Hepatocyte (in vitro differentiated cells): ENCODE measurements around the gene RACGAP1. TPM values are rescaled to one million over a fixed set of nuclear protein-coding genes. Genes with fewer than 3 reads are reported as not detected.

ENCODE experiments used
- DNase-seq: peaks from one replicate; pipeline ENCODE4 v3.0.0-alpha.2; 2016; ENCODE audit warnings: low spot score
- H2AFZ ChIP-seq: fragments of 200-600 bp; sonication (generic); 2 replicates; pipeline ENCODE4 v1.6.0; 2016; ENCODE audit warnings: antibody characterized with exemption, mild to moderate bottlenecking
- H3K27ac ChIP-seq: fragments of 200-600 bp; sonication (generic); 2 replicates; pipeline ENCODE4 v1.5.1; 2016; ENCODE audit warnings: mild to moderate bottlenecking
- H3K27me3 ChIP-seq: fragments of 200-600 bp; sonication (generic); 2 replicates; pipeline ENCODE4 v1.6.1; 2016
- H3K36me3 ChIP-seq: fragments of 200-600 bp; sonication (generic); replicated peaks from 2 replicates; pipeline ENCODE4 v1.5.1; 2016; ENCODE audit warnings: low read depth; ENCODE audit not compliant: insufficient read depth
- H3K4me1 ChIP-seq: fragments of 200-600 bp; sonication (generic); 2 replicates; pipeline ENCODE4 v1.5.1; 2016; ENCODE audit warnings: mild to moderate bottlenecking, moderate library complexity; ENCODE audit not compliant: insufficient read depth
- H3K4me2 ChIP-seq: fragments of 200-600 bp; sonication (generic); 2 replicates; pipeline ENCODE4 v1.6.0; 2016
- H3K4me3 ChIP-seq: fragments of 200-600 bp; sonication (generic); 2 replicates; pipeline ENCODE4 v1.5.1; 2016; ENCODE audit warnings: mild to moderate bottlenecking
- H3K79me2 ChIP-seq: fragments of 200-600 bp; sonication (generic); 2 replicates; pipeline ENCODE4 v1.6.0; 2017; ENCODE audit warnings: mild to moderate bottlenecking
- H3K9me2 ChIP-seq: fragments of 200-600 bp; sonication (generic); replicated peaks from 2 replicates; pipeline ENCODE4 v1.6.0; 2017; ENCODE audit warnings: mild to moderate bottlenecking; ENCODE audit not compliant: insufficient read depth
- H3K9me3 ChIP-seq: fragments of 200-600 bp; sonication (generic); 2 replicates; pipeline ENCODE4 v1.5.1; 2016; ENCODE audit warnings: low read depth, mild to moderate bottlenecking
- H4K20me1 ChIP-seq: fragments of 200-600 bp; sonication (generic); 2 replicates; pipeline ENCODE4 v1.6.0; 2016; ENCODE audit warnings: mild to moderate bottlenecking; ENCODE audit not compliant: insufficient read depth, poor library complexity, severe bottlenecking
- EZH2 ChIP-seq: fragments of 200-600 bp; sonication (generic); IDR thresholded peaks from 2 replicates; pipeline ENCODE4 v1.6.1; 2016; ENCODE audit warnings: antibody characterized with exemption, mild to moderate bottlenecking, borderline replicate concordance
- EZH2phosphoT487 ChIP-seq: fragments of 200-600 bp; sonication (generic); IDR thresholded peaks from one replicate; pipeline ENCODE4 v1.6.1; 2018; ENCODE audit warnings: antibody characterized with exemption, mild to moderate bottlenecking, low read depth, moderate library complexity; ENCODE audit not compliant: unreplicated experiment, severe bottlenecking
- WGBS: methylation state at CpG from one replicate; pipeline ENCODE4 v1.1.6; 2016; ENCODE audit warnings: low lambda C conversion rate; ENCODE audit errors: missing lambda C conversion rate; 5-methylcytosine and 5-hydroxymethylcytosine counted together
- polyA plus RNA-seq: library from polyadenylated mRNA; unstranded; fragments of >200 nt; fragmentation: Nextera tagmentation; extraction: Ambion mirVana; gene quantifications from 2 replicates; pipeline ENCODE4 v1.2.1, GENCODE V29; 2016
- total RNA-seq: library from RNA; depleted of rRNA; stranded (reverse); fragments of >200 nt; gene quantifications from 2 replicates; pipeline ENCODE4 v1.2.3, GENCODE V29; 2014
- TF ChIP-seq, protein P1 (sequence below): fragments of 200-600 bp; sonication (generic); IDR thresholded peaks from 2 replicates; pipeline ENCODE4 v1.5.1; 2016; ENCODE audit warnings: antibody characterized with exemption, mild to moderate bottlenecking; ENCODE audit not compliant: poor library complexity

RACGAP1 gene
- total and polyA plus RNA-seq, 2 experiments from 2014 or later: 17.3 to 22.1 TPM

DNA sequence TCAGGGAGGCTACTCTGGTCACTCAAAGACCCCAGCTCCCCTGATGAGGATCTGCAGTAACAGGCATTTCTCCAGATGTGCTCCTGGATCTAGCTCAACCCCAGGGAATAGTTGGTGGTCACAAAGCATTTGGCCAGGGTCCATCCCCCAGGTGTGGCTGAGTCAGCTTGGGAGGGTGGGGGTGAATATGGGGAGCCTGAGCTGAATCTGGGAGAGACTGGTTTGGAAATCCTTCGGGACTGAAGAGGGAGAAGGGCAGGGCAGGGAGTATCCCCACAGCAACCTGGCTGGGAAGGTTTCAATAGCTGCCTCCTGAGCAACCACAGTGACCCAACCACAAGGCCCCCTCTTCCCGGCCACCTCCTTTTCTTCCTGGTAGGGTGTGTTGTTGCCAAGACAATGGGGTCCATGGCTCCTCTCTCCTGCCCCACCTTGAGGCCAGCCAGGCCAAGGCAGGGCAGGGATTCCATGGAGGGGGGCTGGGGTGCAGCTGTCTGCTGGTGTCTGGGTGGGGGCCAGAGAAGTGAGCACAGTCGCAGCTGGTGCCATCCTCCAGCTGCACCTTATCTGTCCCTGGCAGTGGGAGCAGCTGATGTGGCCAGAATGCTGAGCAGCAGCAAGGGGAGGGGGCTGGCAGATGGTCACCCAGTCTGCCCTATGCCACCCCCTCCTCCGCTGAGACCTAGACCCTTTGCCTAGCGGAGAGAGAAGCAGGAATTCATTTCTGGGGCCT lies 37.6 kb upstream of the RACGAP1 start:
- 91% methylated on average over 5 of the region's 5 CpGs for WGBS

DNA sequence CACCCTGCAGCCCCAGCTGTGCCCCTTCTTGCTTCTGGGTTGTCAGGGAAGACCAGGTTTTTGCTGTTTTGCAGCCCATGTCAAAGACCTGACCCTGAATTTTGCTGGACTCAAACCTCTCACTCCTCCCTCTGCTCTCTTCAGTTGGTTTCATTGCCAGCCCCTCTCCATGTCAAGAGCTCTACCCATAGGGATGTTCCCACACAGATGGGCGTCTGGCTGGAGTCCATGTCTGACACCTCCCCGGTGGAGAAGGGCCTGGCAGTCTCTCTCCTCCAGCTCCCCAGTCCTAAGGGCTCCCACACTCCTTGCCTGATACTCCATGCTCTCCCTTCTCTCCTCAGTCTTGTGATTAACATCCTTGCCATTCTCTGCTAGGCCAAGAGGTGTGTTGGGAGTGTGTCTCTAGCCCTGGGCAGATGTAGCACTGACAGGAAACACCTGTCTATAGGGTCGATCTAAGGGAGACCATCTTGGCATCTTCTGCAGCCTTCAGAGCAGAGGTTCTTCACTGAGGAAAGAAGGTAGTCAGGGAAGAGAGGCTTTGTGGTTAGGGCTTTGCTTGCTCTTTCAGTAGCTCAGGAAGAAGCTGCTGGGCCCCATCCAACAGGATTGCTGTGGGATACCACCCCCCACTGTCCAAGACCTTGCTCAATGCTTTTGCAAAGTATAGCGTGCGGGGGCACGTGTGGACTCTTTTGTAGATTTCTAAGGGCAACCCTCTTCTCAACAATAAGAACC lies 36.8 kb upstream of the RACGAP1 start:
- no peak for DNase-seq
- no peaks in the 10 kb centered on the region for H3K4me1 ChIP-seq
- H3K79me2 ChIP-seq: no peaks in the 10 kb centered on the region
- H3K36me3 ChIP-seq: no peaks in the 10 kb centered on the region
- H3K4me2 ChIP-seq: no peak overlapping the region
- no peaks in the 10 kb centered on the region for H4K20me1 ChIP-seq
- TF ChIP-seq EZH2: no peak
- TF ChIP-seq, protein P1, sequence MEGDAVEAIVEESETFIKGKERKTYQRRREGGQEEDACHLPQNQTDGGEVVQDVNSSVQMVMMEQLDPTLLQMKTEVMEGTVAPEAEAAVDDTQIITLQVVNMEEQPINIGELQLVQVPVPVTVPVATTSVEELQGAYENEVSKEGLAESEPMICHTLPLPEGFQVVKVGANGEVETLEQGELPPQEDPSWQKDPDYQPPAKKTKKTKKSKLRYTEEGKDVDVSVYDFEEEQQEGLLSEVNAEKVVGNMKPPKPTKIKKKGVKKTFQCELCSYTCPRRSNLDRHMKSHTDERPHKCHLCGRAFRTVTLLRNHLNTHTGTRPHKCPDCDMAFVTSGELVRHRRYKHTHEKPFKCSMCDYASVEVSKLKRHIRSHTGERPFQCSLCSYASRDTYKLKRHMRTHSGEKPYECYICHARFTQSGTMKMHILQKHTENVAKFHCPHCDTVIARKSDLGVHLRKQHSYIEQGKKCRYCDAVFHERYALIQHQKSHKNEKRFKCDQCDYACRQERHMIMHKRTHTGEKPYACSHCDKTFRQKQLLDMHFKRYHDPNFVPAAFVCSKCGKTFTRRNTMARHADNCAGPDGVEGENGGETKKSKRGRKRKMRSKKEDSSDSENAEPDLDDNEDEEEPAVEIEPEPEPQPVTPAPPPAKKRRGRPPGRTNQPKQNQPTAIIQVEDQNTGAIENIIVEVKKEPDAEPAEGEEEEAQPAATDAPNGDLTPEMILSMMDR: no peak
- TF ChIP-seq EZH2phosphoT487: no peak
- H3K27ac ChIP-seq: no peak overlapping the region
- H2AFZ ChIP-seq: no peak overlapping the region
- H3K27me3 ChIP-seq: no peaks in the 10 kb centered on the region
- H3K4me3 ChIP-seq: no peak overlapping the region
- H3K9me2 ChIP-seq: no peaks in the 10 kb centered on the region
- WGBS: 78% methylated on average over 6 of the region's 6 CpGs
- no peaks in the 10 kb centered on the region for H3K9me3 ChIP-seq

More for the DNA sequence above, 37.6 kb upstream of the RACGAP1 start:
- H3K9me3 ChIP-seq: no peaks in the 10 kb centered on the region
- H3K79me2 ChIP-seq: no peaks in the 10 kb centered on the region
- no peak overlapping the region for H3K4me2 ChIP-seq
- no peaks in the 10 kb centered on the region for H4K20me1 ChIP-seq
- no peak overlapping the region for H2AFZ ChIP-seq
- H3K4me1 ChIP-seq: no peaks in the 10 kb centered on the region
- no peaks in the 10 kb centered on the region for H3K9me2 ChIP-seq
- H3K27ac ChIP-seq: no peak overlapping the region
- no peak for DNase-seq
- H3K4me3 ChIP-seq: no peak overlapping the region
- H3K27me3 ChIP-seq: no peaks in the 10 kb centered on the region
- TF ChIP-seq EZH2 (no peak), EZH2phosphoT487 (no peak)
- TF ChIP-seq, protein P1: no peak
- no peaks in the 10 kb centered on the region for H3K36me3 ChIP-seq

DNA sequence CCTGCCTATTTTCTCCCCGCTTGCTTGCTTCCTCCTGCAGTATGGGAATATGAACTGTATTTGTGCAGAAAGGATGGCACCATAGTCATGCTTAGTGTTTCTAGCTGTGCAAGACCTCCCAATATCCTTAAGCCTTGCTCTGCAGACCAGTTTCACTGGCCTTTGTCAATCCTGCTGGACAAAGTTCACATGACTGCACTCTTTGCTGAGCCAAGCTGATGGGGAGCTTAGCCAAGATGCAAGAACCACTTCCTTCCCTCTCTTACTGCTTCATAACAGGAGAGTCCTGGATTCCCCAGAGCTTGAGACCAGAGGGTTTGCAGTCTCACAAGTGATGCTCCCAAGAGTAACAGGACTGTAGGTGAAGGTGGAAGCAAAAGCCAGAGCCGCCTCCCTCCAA lies 35.9 kb upstream of the RACGAP1 start:
- no peak for TF ChIP-seq EZH2phosphoT487
- TF ChIP-seq, protein P1: no peak
- no peak for TF ChIP-seq EZH2
- H2AFZ ChIP-seq: no peak overlapping the region
- no peaks in the 10 kb centered on the region for H3K36me3 ChIP-seq
- DNase-seq: no peak
- WGBS: 97% methylated on average over 2 of the region's 2 CpGs
- H3K9me2 ChIP-seq: no peaks in the 10 kb centered on the region
- H3K27ac ChIP-seq: no peak overlapping the region
- peaks cover 9% of the 10 kb centered on the region for H3K27me3 ChIP-seq
- no peaks in the 10 kb centered on the region for H3K79me2 ChIP-seq
- H4K20me1 ChIP-seq: no peaks in the 10 kb centered on the region
- no peak overlapping the region for H3K4me2 ChIP-seq
- H3K4me3 ChIP-seq: no peak overlapping the region
- H3K4me1 ChIP-seq: no peaks in the 10 kb centered on the region
- H3K9me3 ChIP-seq: no peaks in the 10 kb centered on the region
